ENCODE data around the gene XRN1.
A peak's percentile ranks its signal among the peaks of the same experiment; 100 is the strongest.
"Not testable (repeated sequence)": the region's sequence is repeated elsewhere in the genome, so short reads cannot be mapped to it uniquely, and the experiment has no call there.

The XRN1 gene

GRCh38 chr3:142450189-142450588 lies 2.4 kb upstream of the XRN1 start:
- no peak overlapping the region for H3K27ac Mint-ChIP-seq
- no peaks in the 10 kb centered on the region for H3K27me3 Mint-ChIP-seq (ENCODE audit: low read depth)
- no peak overlapping the region for H3K4me3 Mint-ChIP-seq
- peaks cover 39% of the 10 kb centered on the region for H3K36me3 Mint-ChIP-seq (ENCODE audit: low read depth)
- no peaks in the 10 kb centered on the region for H3K9me3 Mint-ChIP-seq
- H3K4me1 Mint-ChIP-seq (ENCODE audit: low read depth), result peaks cover 17% of the 10 kb centered on the region

GRCh38 chr3:142447301-142447851 lies 461 bp downstream of the XRN1 start:
- H3K4me1 Mint-ChIP-seq (ENCODE audit: low read depth), result peaks cover 29% of the 10 kb centered on the region
- H3K9me3 Mint-ChIP-seq, result no peaks in the 10 kb centered on the region

GRCh38 chr3:142445816-142446254 lies 2.0 kb downstream of the XRN1 start:
- no peaks in the 10 kb centered on the region for H3K27me3 Mint-ChIP-seq (ENCODE audit: low read depth)
- peaks cover 31% of the 10 kb centered on the region for H3K4me1 Mint-ChIP-seq (ENCODE audit: low read depth)
- peak overlapping the region; percentile 96 for H3K4me3 Mint-ChIP-seq
- H3K27ac Mint-ChIP-seq, result peak overlapping the region; percentile 98
- H3K9me3 Mint-ChIP-seq, result no peaks in the 10 kb centered on the region
- peaks cover 38% of the 10 kb centered on the region for H3K36me3 Mint-ChIP-seq (ENCODE audit: low read depth)

More at GRCh38 chr3:142447301-142447851, 461 bp downstream of the XRN1 start:
- peaks cover 38% of the 10 kb centered on the region for H3K36me3 Mint-ChIP-seq (ENCODE audit: low read depth)
- H3K4me3 Mint-ChIP-seq, result peak overlapping the region; percentile 96
- peak overlapping the region; percentile 98 for H3K27ac Mint-ChIP-seq
- no peaks in the 10 kb centered on the region for H3K27me3 Mint-ChIP-seq (ENCODE audit: low read depth)

DNA sequence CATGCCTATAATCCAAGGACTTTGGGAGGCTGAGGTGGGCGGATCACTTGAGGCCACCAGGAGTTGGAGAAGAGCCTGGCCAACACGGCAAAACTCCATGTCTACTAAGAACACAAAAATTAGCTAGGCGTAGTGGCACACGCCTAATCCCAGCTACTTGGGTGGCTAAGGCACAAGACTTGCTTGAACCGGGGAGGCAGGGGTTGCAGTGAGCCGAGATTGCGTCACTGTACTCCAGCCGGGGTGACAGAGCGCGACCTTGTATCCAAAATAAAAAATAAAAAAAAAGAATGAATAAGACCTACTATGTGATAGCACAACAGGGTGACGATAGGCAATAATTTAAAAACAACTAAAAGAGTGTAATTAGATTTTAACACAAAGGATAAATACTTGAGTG lies 3.5 kb downstream of the XRN1 start:
- Mint-ChIP-seq H3K4me1 (ENCODE audit: low read depth) (peaks cover 32% of the 10 kb centered on the region), H3K36me3 (ENCODE audit: low read depth) (peaks cover 33% of the 10 kb centered on the region), H3K9me3 (no peaks in the 10 kb centered on the region), H3K27me3 (ENCODE audit: low read depth) (no peaks in the 10 kb centered on the region), H3K4me3 (no peak overlapping the region), H3K27ac (no peak overlapping the region)

DNA sequence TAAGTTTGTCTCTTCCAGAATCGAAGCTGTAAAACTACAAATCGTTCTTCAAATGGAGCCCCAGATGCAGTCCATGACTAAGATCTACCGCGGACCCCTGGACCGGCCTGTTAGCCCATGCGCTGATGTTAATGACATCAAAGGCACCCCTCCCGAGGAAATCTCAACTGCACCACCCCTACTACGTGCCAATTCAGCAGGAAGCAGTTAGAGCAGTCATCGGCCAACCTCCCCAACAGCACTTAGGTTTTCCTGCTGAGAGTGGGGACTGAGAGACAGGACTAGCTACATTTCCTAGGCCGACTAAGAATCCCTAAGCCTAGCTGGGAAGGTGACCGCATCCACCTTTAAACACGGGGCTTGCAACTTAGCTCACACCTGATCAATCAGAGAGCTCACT lies 4.8 kb downstream of the XRN1 start:
- not testable (repeated sequence) for H3K27me3 Mint-ChIP-seq (ENCODE audit: low read depth); H3K4me3 Mint-ChIP-seq; H3K27ac Mint-ChIP-seq; H3K9me3 Mint-ChIP-seq
- peaks cover 30% of the 10 kb centered on the region for H3K36me3 Mint-ChIP-seq (ENCODE audit: low read depth)
- H3K4me1 Mint-ChIP-seq (ENCODE audit: low read depth), result peaks cover 35% of the 10 kb centered on the region

DNA sequence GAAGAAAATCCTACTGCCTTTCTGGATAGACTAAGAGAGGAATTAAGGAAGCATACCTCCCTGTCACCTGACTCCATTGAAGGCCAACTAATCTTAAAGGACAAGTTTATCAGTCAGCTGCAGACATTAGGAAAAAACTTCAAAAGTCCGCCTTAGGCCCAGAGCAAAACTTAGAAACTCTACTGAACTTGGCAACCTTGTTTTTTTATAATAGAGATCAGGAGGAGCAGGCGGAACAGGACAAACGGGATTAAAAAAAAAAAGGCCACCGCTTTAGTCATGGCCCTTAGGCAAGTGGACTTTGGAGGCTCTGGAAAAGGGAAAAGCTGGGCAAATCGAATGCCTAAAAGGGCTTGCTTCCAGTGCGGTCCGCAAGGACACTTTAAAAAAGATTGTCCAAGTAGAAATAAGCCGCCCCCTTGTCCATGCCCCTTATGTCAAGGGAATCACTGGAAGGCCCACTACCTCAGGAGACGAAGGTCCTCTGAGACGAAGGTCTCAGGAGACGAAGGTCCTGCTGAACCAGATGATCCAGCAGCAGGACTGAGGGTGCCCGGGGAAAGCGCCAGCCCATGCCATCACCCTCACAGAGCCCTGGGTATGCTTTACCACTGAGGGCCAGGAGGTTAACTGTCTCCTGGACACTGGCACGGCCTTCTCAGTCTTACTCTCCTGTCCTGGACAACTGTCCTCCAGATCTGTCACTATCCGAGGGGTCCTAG lies 8.2 kb downstream of the XRN1 start:
- peaks cover 12% of the 10 kb centered on the region for H3K36me3 Mint-ChIP-seq (ENCODE audit: low read depth)
- H3K4me1 Mint-ChIP-seq (ENCODE audit: low read depth), result peaks cover 31% of the 10 kb centered on the region

DNA sequence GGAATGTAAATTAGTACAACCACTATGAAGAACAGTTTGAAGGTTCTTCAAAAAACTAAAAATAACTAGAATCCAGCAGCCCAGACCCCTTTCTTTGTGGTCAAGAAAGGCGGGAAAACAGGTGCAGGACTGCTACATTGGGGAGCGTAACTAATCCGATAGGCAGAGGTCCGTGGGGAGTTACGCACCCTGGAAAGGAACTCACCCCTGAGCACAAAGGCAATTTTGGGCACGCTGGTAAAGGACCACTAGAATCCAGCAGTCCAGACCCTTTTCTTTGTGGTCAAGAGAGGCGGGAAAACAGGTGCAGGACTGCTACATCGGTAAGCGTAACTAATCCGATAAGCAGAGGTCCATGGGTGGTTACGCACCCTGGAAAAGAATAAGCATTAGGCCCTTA lies 9.7 kb downstream of the XRN1 start:
- not testable (repeated sequence) for H3K36me3 Mint-ChIP-seq (ENCODE audit: low read depth); H3K4me3 Mint-ChIP-seq; H3K27me3 Mint-ChIP-seq (ENCODE audit: low read depth); H3K9me3 Mint-ChIP-seq; H3K27ac Mint-ChIP-seq
- peaks cover 24% of the 10 kb centered on the region for H3K4me1 Mint-ChIP-seq (ENCODE audit: low read depth)

More for the DNA sequence above, 8.2 kb downstream of the XRN1 start:
- H3K9me3 Mint-ChIP-seq; H3K27me3 Mint-ChIP-seq (ENCODE audit: low read depth); H3K27ac Mint-ChIP-seq; H3K4me3 Mint-ChIP-seq: not testable (repeated sequence)

DNA sequence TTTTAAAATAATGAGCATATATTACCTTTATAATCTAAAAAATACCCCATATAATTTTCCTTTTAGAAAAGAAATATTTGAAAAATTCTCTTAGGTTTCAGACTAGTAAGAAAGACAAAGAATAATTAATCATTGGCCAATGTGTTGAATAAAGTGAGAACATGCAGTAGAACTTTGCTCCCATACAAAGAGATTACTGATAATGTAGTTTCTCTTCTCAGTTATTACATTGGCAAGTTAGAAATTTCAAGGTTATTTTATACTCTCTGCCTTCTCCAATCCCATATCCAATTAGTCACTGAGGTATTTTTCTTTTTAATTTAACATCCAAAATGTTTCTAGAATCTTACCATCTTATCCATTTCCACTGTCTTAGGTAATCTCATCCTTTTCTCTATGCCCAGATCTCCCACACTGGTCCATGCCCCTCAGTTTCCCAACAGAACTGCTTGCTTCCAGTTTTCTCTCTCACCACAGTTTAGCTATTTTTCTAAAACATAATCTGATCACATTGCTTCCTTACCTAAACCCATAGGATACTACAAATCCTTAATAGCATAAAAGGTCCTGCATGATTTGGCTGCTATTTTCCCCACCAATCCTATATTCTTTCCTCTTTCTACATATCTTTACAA lies 10.8 kb downstream of the XRN1 start:
- Mint-ChIP-seq H3K27me3 (ENCODE audit: low read depth) (no peaks in the 10 kb centered on the region), H3K36me3 (ENCODE audit: low read depth) (peaks cover 10% of the 10 kb centered on the region), H3K9me3 (no peaks in the 10 kb centered on the region), H3K27ac (no peak overlapping the region), H3K4me1 (ENCODE audit: low read depth) (peaks cover 24% of the 10 kb centered on the region), H3K4me3 (no peak overlapping the region)

DNA sequence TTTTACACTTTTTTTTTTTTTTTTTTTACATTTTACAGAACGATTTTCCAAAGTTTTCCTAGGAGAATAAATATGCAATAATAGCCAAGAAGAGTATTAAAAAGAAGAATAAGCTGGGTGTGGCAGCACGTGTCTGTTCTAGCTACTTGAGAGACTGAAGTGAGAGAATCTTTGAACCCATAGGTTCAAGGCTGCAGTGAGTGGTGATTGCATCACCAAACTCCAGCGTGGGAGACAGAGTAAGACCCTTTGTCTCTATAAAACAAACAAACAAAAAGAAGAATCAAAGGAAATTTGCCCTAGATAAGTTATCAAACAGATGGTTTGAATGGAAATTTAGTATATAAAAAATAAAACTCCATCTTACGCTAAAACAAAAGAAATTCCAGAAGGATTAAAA lies 13.3 kb downstream of the XRN1 start:
- Mint-ChIP-seq H3K27me3 (ENCODE audit: low read depth) (no peaks in the 10 kb centered on the region), H3K9me3 (no peaks in the 10 kb centered on the region), H3K4me3 (no peak overlapping the region), H3K36me3 (ENCODE audit: low read depth) (peaks cover 24% of the 10 kb centered on the region), H3K4me1 (ENCODE audit: low read depth) (peaks cover 30% of the 10 kb centered on the region), H3K27ac (no peak overlapping the region)

- peaks cover 32% of the 10 kb centered on the region for H3K36me3 Mint-ChIP-seq (ENCODE audit: low read depth)
- H3K27me3 Mint-ChIP-seq (ENCODE audit: low read depth), result no peaks in the 10 kb centered on the region
- no peaks in the 10 kb centered on the region for H3K9me3 Mint-ChIP-seq
- no peak overlapping the region for H3K27ac Mint-ChIP-seq
- peaks cover 25% of the 10 kb centered on the region for H3K4me1 Mint-ChIP-seq (ENCODE audit: low read depth)
- H3K4me3 Mint-ChIP-seq, result no peak overlapping the region
These were observed 14.7 kb downstream of the XRN1 start for GRCh38 chr3:142433110-142433509.

GRCh38 chr3:142429582-142429981 lies 18.3 kb downstream of the XRN1 start:
- Mint-ChIP-seq H3K36me3 (ENCODE audit: low read depth) (peaks cover 34% of the 10 kb centered on the region), H3K9me3 (no peaks in the 10 kb centered on the region), H3K27ac (no peak overlapping the region), H3K4me1 (ENCODE audit: low read depth) (peaks cover 16% of the 10 kb centered on the region), H3K27me3 (ENCODE audit: low read depth) (no peaks in the 10 kb centered on the region), H3K4me3 (no peak overlapping the region)

DNA sequence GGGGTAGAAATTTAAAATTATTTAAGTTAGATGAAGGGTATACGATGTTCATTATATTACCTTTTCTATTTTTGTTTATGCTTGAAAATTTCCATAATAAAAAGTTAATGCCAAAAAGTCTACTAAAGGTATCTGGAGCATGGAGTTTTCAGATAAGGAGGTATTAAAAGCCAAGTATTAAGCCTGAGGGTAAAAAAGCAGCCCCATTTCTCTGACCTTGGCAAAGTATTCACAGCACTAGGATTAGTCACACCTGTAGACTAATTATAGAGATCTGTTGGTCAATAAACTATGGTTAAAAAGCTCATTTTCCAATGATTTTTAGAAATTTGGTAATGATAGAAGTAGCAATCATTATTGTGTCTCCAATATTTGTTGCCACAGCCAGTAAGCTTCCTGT lies 23.1 kb downstream of the XRN1 start:
- H3K9me3 Mint-ChIP-seq, result no peaks in the 10 kb centered on the region
- no peak overlapping the region for H3K27ac Mint-ChIP-seq
- no peaks in the 10 kb centered on the region for H3K27me3 Mint-ChIP-seq (ENCODE audit: low read depth)
- H3K4me3 Mint-ChIP-seq, result no peak overlapping the region
- H3K4me1 Mint-ChIP-seq (ENCODE audit: low read depth), result peaks cover 8% of the 10 kb centered on the region
- H3K36me3 Mint-ChIP-seq (ENCODE audit: low read depth), result peaks cover 29% of the 10 kb centered on the region

- H3K27ac Mint-ChIP-seq, result no peak overlapping the region
- no peaks in the 10 kb centered on the region for H3K27me3 Mint-ChIP-seq (ENCODE audit: low read depth)
- H3K36me3 Mint-ChIP-seq (ENCODE audit: low read depth), result peaks cover 41% of the 10 kb centered on the region
- H3K9me3 Mint-ChIP-seq, result no peaks in the 10 kb centered on the region
- no peak overlapping the region for H3K4me3 Mint-ChIP-seq
- H3K4me1 Mint-ChIP-seq (ENCODE audit: low read depth), result peaks cover 2% of the 10 kb centered on the region
These were observed 28.8 kb downstream of the XRN1 start for GRCh38 chr3:142418926-142419592.

DNA sequence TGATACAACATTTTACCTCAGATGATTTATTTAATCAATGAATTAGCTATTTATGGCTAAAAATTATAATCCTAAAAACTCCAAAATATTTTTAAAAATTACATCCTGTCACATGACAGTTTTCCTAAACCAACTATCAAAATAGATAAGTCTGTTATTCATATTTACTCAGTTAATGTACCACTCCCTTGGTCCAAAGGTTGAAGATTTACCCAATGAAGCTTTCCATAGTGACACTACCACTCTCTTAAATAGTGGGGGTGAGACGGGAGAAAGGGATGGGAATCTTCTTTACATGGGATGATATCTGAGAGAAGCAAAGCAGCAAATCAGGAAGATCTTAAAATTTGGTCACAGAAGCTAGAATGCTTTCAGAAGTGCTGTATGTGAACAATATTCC lies 30.5 kb downstream of the XRN1 start:
- no peaks in the 10 kb centered on the region for H3K4me1 Mint-ChIP-seq (ENCODE audit: low read depth)
- peaks cover 44% of the 10 kb centered on the region for H3K36me3 Mint-ChIP-seq (ENCODE audit: low read depth)
- H3K27ac Mint-ChIP-seq, result no peak overlapping the region

GRCh38 chr3:142400537-142400936 lies 47.3 kb downstream of the XRN1 start:
- not testable (repeated sequence) for H3K27ac Mint-ChIP-seq; H3K4me1 Mint-ChIP-seq (ENCODE audit: low read depth); H3K27me3 Mint-ChIP-seq (ENCODE audit: low read depth); H3K4me3 Mint-ChIP-seq; H3K9me3 Mint-ChIP-seq
- H3K36me3 Mint-ChIP-seq (ENCODE audit: low read depth), result peaks cover 49% of the 10 kb centered on the region

More for the DNA sequence above, 30.5 kb downstream of the XRN1 start:
- H3K4me3 Mint-ChIP-seq, result no peak overlapping the region
- H3K9me3 Mint-ChIP-seq, result no peaks in the 10 kb centered on the region
- H3K27me3 Mint-ChIP-seq (ENCODE audit: low read depth), result no peaks in the 10 kb centered on the region
